Erythroblast (primary cell): ENCODE data around the gene ABCB9.

Source experiments
- GATA1 ChIP-seq: IDR thresholded peaks from 2 replicates; pipeline ENCODE4 v1.6.1; 2011; ENCODE audit warnings: low read depth, mild to moderate bottlenecking, control low read depth, low read length, moderate library complexity
- POLR2A ChIP-seq: IDR thresholded peaks from 2 replicates; pipeline ENCODE4 v1.6.1; 2011; ENCODE audit warnings: mild to moderate bottlenecking, low read length

DNA sequence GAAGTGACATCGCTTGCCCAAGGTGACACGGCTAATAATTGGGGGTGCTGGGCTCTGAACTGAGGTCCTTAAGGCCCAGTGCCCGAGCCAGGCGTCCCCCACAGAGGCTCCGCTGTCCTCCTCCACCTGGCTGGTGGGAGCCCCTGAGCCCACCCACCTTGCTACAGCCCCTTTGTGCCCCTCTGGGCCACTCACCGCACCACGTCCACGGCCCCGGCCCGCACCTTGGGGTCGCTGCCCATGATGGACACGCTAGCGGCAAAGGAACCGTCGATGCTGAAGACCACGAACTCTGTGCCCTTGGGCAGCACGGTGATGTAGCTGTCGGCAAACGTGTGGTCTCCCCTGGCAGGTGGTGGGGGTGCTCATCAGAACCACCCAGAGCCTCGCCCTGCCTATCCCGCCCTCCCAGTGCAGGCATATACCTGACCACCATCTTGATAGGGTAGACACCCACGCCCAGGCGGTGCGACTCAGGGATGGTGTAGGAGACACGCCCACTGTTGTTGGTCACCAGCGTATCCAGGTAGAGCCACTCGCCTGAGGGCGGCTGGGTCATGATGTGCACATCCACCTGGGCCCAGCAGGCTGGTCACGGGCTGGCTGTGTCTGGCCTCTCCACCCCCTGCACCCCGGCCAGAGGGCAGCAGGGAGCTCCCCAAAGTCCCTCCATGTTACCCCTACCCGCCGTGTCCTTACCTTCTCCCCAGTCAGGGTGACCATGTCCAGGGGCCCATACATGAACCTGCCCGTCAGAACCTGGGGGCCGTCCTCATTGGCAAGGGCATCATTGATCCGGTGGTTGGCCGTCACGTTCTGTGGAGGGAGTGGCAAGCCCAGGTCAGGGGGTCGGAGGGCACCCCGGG is 21.1 kb upstream of the ABCB9 start:
- TF ChIP-seq POLR2A (no peak), GATA1 (no peak)
